PC-3 (cell line): ENCODE results near the gene TNFSF18. TPM values are rescaled to one million over a fixed set of nuclear protein-coding genes. Genes with fewer than 3 reads are reported as not detected.

Source experiments
- ATAC-seq: fragments of 200-7000 bp; cut with Tn5 transposase; 2 replicates; pipeline ENCODE4 v1.9.1; 2020; ENCODE audit warnings: mild to moderate bottlenecking, moderate library complexity
- BruUV-seq: library from RNA; stranded (reverse); fragments of 400-500 nt; replicated peaks from 2 replicates; lab custom pipeline; 2021; lab: Mats Ljungman, UMichigan
- CTCF ChIA-PET: fragments of 300-600 bp; sonication (Branson Sonifier 250); formaldehyde crosslinking; loops from one replicate; lab custom pipeline; 2022; ENCODE audit warnings: antibody characterized with exemption; lab: Charles Lee
- POLR2A ChIA-PET: fragments of 300-600 bp; sonication (Branson Sonifier 250); formaldehyde crosslinking; loops from one replicate; lab custom pipeline; 2022; ENCODE audit warnings: antibody characterized with exemption; ENCODE audit not compliant: unreplicated experiment; lab: Charles Lee
- DNase-seq: peaks from one replicate; pipeline ENCODE4 v3.0.0-alpha.2; 2015
- H2AFZ ChIP-seq: fragments of 300-600 bp; sonication (generic); 2 replicates; pipeline ENCODE4 v1.6.0; 2016; ENCODE audit warnings: antibody characterized with exemption, low read length
- H3F3A ChIP-seq: fragments of 300-600 bp; sonication (generic); one replicate; pipeline ENCODE4 v1.6.0; 2017; ENCODE audit warnings: antibody characterized with exemption, low read length, control low read depth, mild to moderate bottlenecking; ENCODE audit not compliant: unreplicated experiment
- H3K27ac ChIP-seq: fragments of 300-600 bp; sonication (generic); 2 replicates; pipeline ENCODE4 v1.5.1; 2016; ENCODE audit warnings: mild to moderate bottlenecking, low read length
- H3K27me3 ChIP-seq: fragments of 300-600 bp; sonication (generic); 2 replicates; pipeline ENCODE4 v1.6.1; 2016; ENCODE audit warnings: low read length, mixed read lengths
- H3K36me3 ChIP-seq: fragments of 300-600 bp; sonication (generic); 2 replicates; pipeline ENCODE4 v1.6.1; 2016; ENCODE audit warnings: low read depth, mixed run types, low read length, mixed read lengths
- H3K4me1 ChIP-seq: fragments of 300-600 bp; sonication (generic); 2 replicates; pipeline ENCODE4 v1.5.1; 2016; ENCODE audit warnings: low read length; ENCODE audit not compliant: insufficient read depth
- H3K4me2 ChIP-seq: fragments of 300-600 bp; sonication (generic); 2 replicates; pipeline ENCODE4 v1.6.0; 2016; ENCODE audit warnings: low read length
- H3K4me3 ChIP-seq: fragments of 300-600 bp; sonication (generic); 2 replicates; pipeline ENCODE4 v1.5.1; 2016; ENCODE audit warnings: mild to moderate bottlenecking, low read length, mixed read lengths
- H3K79me2 ChIP-seq: fragments of 300-600 bp; sonication (generic); 2 replicates; pipeline ENCODE4 v1.6.1; 2017; ENCODE audit warnings: low read length, mixed read lengths
- H3K9ac ChIP-seq: fragments of 300-600 bp; sonication (generic); 2 replicates; pipeline ENCODE4 v1.6.0; 2016; ENCODE audit warnings: mild to moderate bottlenecking, low read length
- H3K9me2 ChIP-seq: fragments of 300-600 bp; sonication (generic); replicated peaks from 2 replicates; pipeline ENCODE4 v1.6.1; 2016; ENCODE audit warnings: mixed run types, low read length, mixed read lengths
- H3K9me3 ChIP-seq: fragments of 300-600 bp; sonication (generic); 2 replicates; pipeline ENCODE4 v1.6.1; 2016; ENCODE audit warnings: low read length, mixed read lengths
- H4K20me1 ChIP-seq: fragments of 300-600 bp; sonication (generic); 2 replicates; pipeline ENCODE4 v1.6.1; 2016; ENCODE audit warnings: low read length, mixed read lengths
- EZH2 ChIP-seq: fragments of 300-600 bp; sonication (generic); IDR thresholded peaks from one replicate; pipeline ENCODE4 v1.6.1; 2017; ENCODE audit warnings: antibody characterized with exemption, mild to moderate bottlenecking, low read length; ENCODE audit not compliant: unreplicated experiment
- EZH2phosphoT487 ChIP-seq: fragments of 300-600 bp; sonication (generic); IDR thresholded peaks from 2 replicates; pipeline ENCODE4 v1.6.1; 2018; ENCODE audit warnings: mild to moderate bottlenecking, antibody characterized with exemption, low read length, borderline replicate concordance
- intact Hi-C: fragments of 100-400 bp; cut with micrococcal nuclease; formaldehyde crosslinking; loops from 2 replicates; pipeline ENCODE4 v1.9.0; 2023
- total RNA-seq: library from RNA; depleted of rRNA; stranded (reverse); fragments of >200 nt; gene quantifications from 2 replicates; pipeline ENCODE4 v1.2.3, GENCODE V29; 2014; rRNA removed
- TF ChIP-seq, protein P1 (sequence below): fragments of 300-600 bp; sonication (generic); conservative IDR thresholded peaks from 2 replicates; pipeline ENCODE4 v1.5.1; 2017; ENCODE audit warnings: antibody characterized with exemption, low read depth, mild to moderate bottlenecking, low read length

Gene TNFSF18
- total RNA-seq, 1 experiment from 2014 or later = 0.69 TPM

DNA sequence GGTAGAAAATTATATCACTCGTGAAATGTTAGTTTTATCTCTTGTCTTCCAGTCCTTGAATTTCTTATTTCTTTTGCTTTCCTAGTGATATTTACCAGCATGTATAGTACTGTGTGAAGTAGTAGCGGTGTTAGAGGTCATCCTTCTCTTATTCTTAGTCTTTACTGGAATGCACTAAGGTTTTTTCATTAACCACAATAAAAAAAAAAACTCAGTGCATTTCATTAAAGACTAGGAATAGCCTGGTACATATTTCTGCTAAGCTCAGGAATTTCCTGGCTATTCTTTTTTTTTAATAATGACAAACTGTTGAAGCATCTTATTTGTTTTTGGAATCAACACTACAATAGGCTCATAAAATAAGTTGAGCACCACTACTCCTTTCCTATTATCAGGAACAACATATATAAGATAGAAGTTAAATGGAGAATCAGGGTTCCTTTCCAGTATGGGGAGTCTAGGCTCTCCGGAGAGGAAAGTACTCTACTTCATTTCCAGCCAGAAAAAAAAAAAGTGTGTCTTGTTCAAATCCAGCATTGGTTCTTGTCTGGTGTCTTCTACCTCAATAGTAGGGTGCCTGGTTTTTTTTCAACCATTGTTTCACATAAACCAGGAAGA, 60.0 kb downstream of the TNFSF18 start:
- Histone ChIP-seq H3K27me3 (no peaks in the 10 kb centered on the region), H3K4me3 (no peak overlapping the region), H3K4me1 (peaks cover 12% of the 10 kb centered on the region), H4K20me1 (no peaks in the 10 kb centered on the region), H3K9ac (no peak overlapping the region), H3K9me2 (0 out of 2 replicates have a peak, but pooled peaks cover 3% of the 10 kb centered on the region), H3K27ac (no peak overlapping the region), H2AFZ (no peak overlapping the region), H3K79me2 (no peaks in the 10 kb centered on the region), H3K4me2 (peak overlapping the region; percentile 0; the same call in 1 of the 2 replicates), H3K9me3 (peaks cover 5% of the 10 kb centered on the region; the same call in 1 of the 2 replicates), H3K36me3 (no peaks in the 10 kb centered on the region), H3F3A (no peaks in the 10 kb centered on the region)
- ATAC-seq (peak; percentile 93), DNase-seq (peak; percentile 76)
- CTCF ChIA-PET = interaction anchor here (0.6 to 1.1 kb wide), 3 partner anchors 17 to 212 kb away, joined by 3 to 4 read pairs (median 4); no protein-coding TSS in a partner anchor
- intact Hi-C loops = no loop called here
- no TSS peak for BruUV-seq
- POLR2A ChIA-PET = interaction anchor here (0.6 kb wide), 2 partner anchors 12 to 315 kb away, joined by 3 to 4 read pairs; no protein-coding TSS in a partner anchor
- no peak for TF ChIP-seq EZH2phosphoT487
- no peak for TF ChIP-seq EZH2
- TF ChIP-seq, protein P1, sequence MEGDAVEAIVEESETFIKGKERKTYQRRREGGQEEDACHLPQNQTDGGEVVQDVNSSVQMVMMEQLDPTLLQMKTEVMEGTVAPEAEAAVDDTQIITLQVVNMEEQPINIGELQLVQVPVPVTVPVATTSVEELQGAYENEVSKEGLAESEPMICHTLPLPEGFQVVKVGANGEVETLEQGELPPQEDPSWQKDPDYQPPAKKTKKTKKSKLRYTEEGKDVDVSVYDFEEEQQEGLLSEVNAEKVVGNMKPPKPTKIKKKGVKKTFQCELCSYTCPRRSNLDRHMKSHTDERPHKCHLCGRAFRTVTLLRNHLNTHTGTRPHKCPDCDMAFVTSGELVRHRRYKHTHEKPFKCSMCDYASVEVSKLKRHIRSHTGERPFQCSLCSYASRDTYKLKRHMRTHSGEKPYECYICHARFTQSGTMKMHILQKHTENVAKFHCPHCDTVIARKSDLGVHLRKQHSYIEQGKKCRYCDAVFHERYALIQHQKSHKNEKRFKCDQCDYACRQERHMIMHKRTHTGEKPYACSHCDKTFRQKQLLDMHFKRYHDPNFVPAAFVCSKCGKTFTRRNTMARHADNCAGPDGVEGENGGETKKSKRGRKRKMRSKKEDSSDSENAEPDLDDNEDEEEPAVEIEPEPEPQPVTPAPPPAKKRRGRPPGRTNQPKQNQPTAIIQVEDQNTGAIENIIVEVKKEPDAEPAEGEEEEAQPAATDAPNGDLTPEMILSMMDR = no peak

Other genes with a start within 250 kb of the TNFSF18 start
- gene TNFSF4, start 156.4 kb upstream of the TNFSF18 start, total RNA-seq = 0.17 and 0.18 TPM in 2 replicates